Upper lobe of left lung (tissue), 6 donors: Measurements from ENCODE around the gene SUN1. TPM values are rescaled to one million over a fixed set of nuclear protein-coding genes. Genes with fewer than 3 reads are reported as not detected.

Experiments
- ATAC-seq, 2 donors: fragments of 200-7000 bp; cut with Tn5 transposase; one replicate each; pipeline ENCODE4 v1.9.1; 2022; ENCODE audit warnings: mild to moderate bottlenecking in 2 of 2, moderate library complexity in 2 of 2; ENCODE audit not compliant: low FRiP score in 2 of 2
- DNase-seq, 2 donors: peaks; one replicate each; pipeline ENCODE4 v3.0.0-alpha.2; 2019 to 2020
- H3K27ac ChIP-seq, 4 donors: fragments of 200-600 bp; sonication (generic); one replicate each; pipeline ENCODE4 v1.5.1; 2016 to 2019
- H3K27me3 ChIP-seq, 4 donors: fragments of 200-600 bp; sonication (generic); one replicate each; pipeline ENCODE4 v1.5.1; 2017 to 2019
- H3K36me3 ChIP-seq, 4 donors: fragments of 200-600 bp; sonication (generic); one replicate each; pipeline ENCODE4 v1.5.1; 2016 to 2019
- H3K4me1 ChIP-seq, 4 donors: fragments of 200-600 bp; sonication (generic); one replicate each; pipeline ENCODE4 v1.5.1; 2018 to 2019
- H3K4me3 ChIP-seq, 4 donors: fragments of 200-600 bp; sonication (generic); one replicate each; pipeline ENCODE4 v1.5.1; 2017 to 2019; ENCODE audit warnings: mild to moderate bottlenecking in 2 of 4, moderate library complexity in 1 of 4
- H3K9me3 ChIP-seq, 4 donors: fragments of 200-600 bp; sonication (generic); one replicate each; pipeline ENCODE4 v1.5.1; 2018 to 2019
- CTCF ChIP-seq, 6 experiments: fragments of 450-650 bp in 4 of 6; fragments of 200-600 bp in 2 of 6; sonication (generic) in 2 of 6; IDR thresholded peaks; one replicate each; pipeline ENCODE4 v1.5.1; 2016 to 2019; ENCODE audit warnings: antibody characterized with exemption in 6 of 6
- EP300 ChIP-seq, 4 donors: sonication (generic); formaldehyde crosslinking; IDR thresholded peaks; one replicate each; pipeline ENCODE4 v1.5.1; 2017; ENCODE audit warnings: antibody characterized with exemption in 4 of 4, control low read depth in 2 of 4
- POLR2A ChIP-seq, 4 donors: fragments of 450-650 bp; IDR thresholded peaks; one replicate each; pipeline ENCODE4 v1.5.1; 2016 to 2017; ENCODE audit warnings: antibody characterized with exemption in 4 of 4, mild to moderate bottlenecking in 2 of 4
- POLR2AphosphoS5 ChIP-seq, 2 donors: sonication (generic); formaldehyde crosslinking; IDR thresholded peaks; one replicate each; pipeline ENCODE4 v1.5.1; 2017; ENCODE audit warnings: antibody characterized with exemption in 2 of 2
- WGBS, 2 donors: methylation state at CpG; one replicate each; pipeline ENCODE4 v1.1.5; 2017 to 2018; 5-methylcytosine and 5-hydroxymethylcytosine counted together
- total RNA-seq, 6 donors: library from RNA; depleted of rRNA in 4 of 6; stranded (reverse); fragments of >200 nt in 4 of 6; gene quantifications; one replicate each; pipeline versions ENCODE4 v1.1.0 to v1.2.1, GENCODE V29; 2016 to 2021
- donor health status: DM: no; HTN: no; CAD: no; lungs with moderate emphysema.
- donor health status: DM: no; HTN: yes; CAD: no; lungs with severe emphysema.

SUN1 gene
- total RNA-seq, 6 donors from 2014 or later, result 107 to 196 (median 127) TPM

GRCh38 chr7:835021-835420 is 2.7 kb downstream of the SUN1 start:
- 94 to 98% methylated on average over 12 of the region's 12 CpGs for WGBS, 2 donors
- peaks cover 28 to 44% (median 37%) of the 10 kb centered on the region in 4 donors for H3K4me1 ChIP-seq
- ATAC-seq (no peak), DNase-seq (no peak)
- no peak for TF ChIP-seq CTCF (IDR thresholded peaks at IDR 0.05)
- TF ChIP-seq EP300 (IDR thresholded peaks at IDR 0.05), result no peak
- no peak for TF ChIP-seq POLR2AphosphoS5 (IDR thresholded peaks at IDR 0.05)
- no peak for TF ChIP-seq POLR2A (IDR thresholded peaks at IDR 0.05)
- no peaks in the 10 kb centered on the region for H3K27me3 ChIP-seq
- H3K27ac ChIP-seq, result peak overlapping the region in 1 of 4 donors; percentile 65
- H3K4me3 ChIP-seq, result no peak overlapping the region
- H3K9me3 ChIP-seq, result no peaks in the 10 kb centered on the region
- peaks cover 9 to 25% (median 15%) of the 10 kb centered on the region in 4 donors for H3K36me3 ChIP-seq

- Histone ChIP-seq H3K36me3 (peaks cover 12 to 29% (median 18%) of the 10 kb centered on the region in 4 donors), H3K27me3 (no peaks in the 10 kb centered on the region), H3K27ac (peak overlapping the region in 3 of 4 donors; percentile 2 to 65 (median 59)), H3K4me1 (peaks cover 21 to 36% (median 30%) of the 10 kb centered on the region in 4 donors), H3K4me3 (no peak overlapping the region), H3K9me3 (no peaks in the 10 kb centered on the region)
- no peak for TF ChIP-seq POLR2A (IDR thresholded peaks at IDR 0.05)
- WGBS, 2 donors, result 79 to 80% methylated on average over 25 to 27 of the region's 27 CpGs
- DNase-seq (peak in 1 of 2 donors; percentile 52), ATAC-seq (no peak)
Measured at GRCh38 chr7:835485-836401, 3.5 kb downstream of the SUN1 start.

- 65 to 79% methylated on average over 5 of the region's 5 CpGs for WGBS, 2 donors
- Histone ChIP-seq H3K4me1 (peaks cover 14 to 30% (median 23%) of the 10 kb centered on the region in 4 donors), H3K4me3 (no peak overlapping the region), H3K36me3 (peaks cover 12 to 29% (median 18%) of the 10 kb centered on the region in 4 donors), H3K9me3 (no peaks in the 10 kb centered on the region), H3K27ac (peak overlapping the region in 3 of 4 donors; percentile 2 to 59 (median 49)), H3K27me3 (no peaks in the 10 kb centered on the region)
- TF ChIP-seq CTCF (IDR thresholded peaks at IDR 0.05), result peak in 2 of 6 experiments; percentile 6 to 25
- TF ChIP-seq POLR2A (IDR thresholded peaks at IDR 0.05), result no peak
- DNase-seq, result no peak
- ATAC-seq, result no peak
Measured at GRCh38 chr7:836429-836828, 4.2 kb downstream of the SUN1 start.

- ATAC-seq (no peak), DNase-seq (peak in 1 of 2 donors; percentile 38)
- H3K27me3 ChIP-seq, result no peaks in the 10 kb centered on the region
- no peak overlapping the region for H3K4me3 ChIP-seq
- H3K9me3 ChIP-seq, result no peaks in the 10 kb centered on the region
- peaks cover 13 to 25% (median 20%) of the 10 kb centered on the region in 4 donors for H3K4me1 ChIP-seq
- TF ChIP-seq POLR2AphosphoS5 (IDR thresholded peaks at IDR 0.05) (no peak), EP300 (IDR thresholded peaks at IDR 0.05) (no peak), CTCF (IDR thresholded peaks at IDR 0.05) (no peak), POLR2A (IDR thresholded peaks at IDR 0.05) (no peak)
- H3K27ac ChIP-seq, result peak overlapping the region in 2 of 4 donors; percentile 28 to 59
- H3K36me3 ChIP-seq, result peaks cover 15 to 33% (median 20%) of the 10 kb centered on the region in 4 donors
- WGBS, 2 donors, result 96% methylated on average over 14 to 19 of the region's 19 CpGs
Measured at GRCh38 chr7:837001-837400, 4.7 kb downstream of the SUN1 start.

GRCh38 chr7:840001-840600 is 7.8 kb downstream of the SUN1 start:
- 92 to 93% methylated on average over 24 of the region's 24 CpGs for WGBS, 2 donors

More at GRCh38 chr7:840001-840600, 7.8 kb downstream of the SUN1 start:
- H3K27ac ChIP-seq, result no peak overlapping the region
- TF ChIP-seq POLR2AphosphoS5 (IDR thresholded peaks at IDR 0.05) (no peak), EP300 (IDR thresholded peaks at IDR 0.05) (no peak), POLR2A (IDR thresholded peaks at IDR 0.05) (no peak), CTCF (IDR thresholded peaks at IDR 0.05) (no peak)
- no peaks in the 10 kb centered on the region for H3K27me3 ChIP-seq
- DNase-seq (peak in 1 of 2 donors; percentile 67), ATAC-seq (no peak)
- H3K9me3 ChIP-seq, result no peaks in the 10 kb centered on the region
- H3K4me3 ChIP-seq, result no peak overlapping the region
- peaks cover 41 to 58% (median 46%) of the 10 kb centered on the region in 4 donors for H3K36me3 ChIP-seq
- H3K4me1 ChIP-seq, result peaks cover 2 to 13% (median 9%) of the 10 kb centered on the region in 4 donors
